A549 (cell line): Measurements from ENCODE around the gene KYNU. TPM values are rescaled to one million over a fixed set of nuclear protein-coding genes. Genes with fewer than 3 reads are reported as not detected.
A peak's percentile ranks its signal among the peaks of the same experiment; 100 is the strongest.

Experiments used
- ATOH8 ChIP-seq: fragments of 250-450 bp; sonication (Bioruptor Pico); IDR thresholded peaks from 2 replicates; pipeline ENCODE4 v1.5.0; 2020; ENCODE audit warnings: low read depth, mild to moderate bottlenecking, moderate library complexity
- CEBPB ChIP-seq, 2 experiments: fragments of >200 bp in 1 of 2; sonication (Bioruptor Twin) in 1 of 2; formaldehyde crosslinking in 1 of 2; IDR thresholded peaks; 2 replicates each; pipeline ENCODE4 v1.6.1; 2012 to 2016
- CHD2 ChIP-seq: fragments of 150-350 bp; IDR thresholded peaks from 2 replicates; pipeline ENCODE4 v1.6.1; 2014; ENCODE audit warnings: low read length; ENCODE audit not compliant: partially characterized antibody
- CHD4 ChIP-seq: fragments of 200-600 bp; sonication (generic); IDR thresholded peaks from 2 replicates; pipeline ENCODE4 v1.6.1; 2016; ENCODE audit warnings: antibody characterized with exemption, mild to moderate bottlenecking, borderline replicate concordance
- CTCF ChIP-seq: fragments of >200 bp; sonication (Bioruptor Twin); formaldehyde crosslinking; IDR thresholded peaks from 3 replicates; pipeline ENCODE4 v1.5.1; 2016
- EHF ChIP-seq: fragments of 250-450 bp; sonication (Bioruptor Pico); IDR thresholded peaks from 2 replicates; pipeline ENCODE4 v1.5.0; 2020; ENCODE audit warnings: mild to moderate bottlenecking
- EHMT2 ChIP-seq: fragments of 200-600 bp; sonication (generic); IDR thresholded peaks from 2 replicates; pipeline ENCODE4 v1.6.1; 2016; ENCODE audit warnings: antibody characterized with exemption, low read depth, mild to moderate bottlenecking, moderate library complexity
- EP300 ChIP-seq, 2 experiments: fragments of >200 bp; sonication (Bioruptor Twin); formaldehyde crosslinking; IDR thresholded peaks; 2 replicates in 1 of 2; 3 replicates in 1 of 2; pipeline ENCODE4 v1.6.1; 2016 to 2017
- ESRRA ChIP-seq: fragments of 150-350 bp; IDR thresholded peaks from 2 replicates; pipeline ENCODE4 v1.6.1; 2014; ENCODE audit warnings: mild to moderate bottlenecking, low read length, borderline replicate concordance
- FOXS1 ChIP-seq: fragments of 250-450 bp; sonication (Bioruptor Pico); IDR thresholded peaks from 2 replicates; pipeline ENCODE4 v1.5.0; 2020; ENCODE audit warnings: mild to moderate bottlenecking, moderate library complexity
- HDAC2 ChIP-seq: fragments of 200-600 bp; sonication (generic); IDR thresholded peaks from 2 replicates; pipeline ENCODE4 v1.6.1; 2016
- HOXA7 ChIP-seq: fragments of 250-450 bp; sonication (Bioruptor Pico); IDR thresholded peaks from 2 replicates; pipeline ENCODE4 v1.5.0; 2020; ENCODE audit warnings: mild to moderate bottlenecking, moderate library complexity
- HOXB13 ChIP-seq: fragments of 250-450 bp; sonication (Bioruptor Pico); IDR thresholded peaks from 2 replicates; pipeline ENCODE4 v1.5.0; 2020; ENCODE audit warnings: low read depth, mild to moderate bottlenecking, moderate library complexity
- HOXB5 ChIP-seq: fragments of 250-450 bp; sonication (Bioruptor Pico); IDR thresholded peaks from 2 replicates; pipeline ENCODE4 v1.5.0; 2020; ENCODE audit warnings: mild to moderate bottlenecking, moderate library complexity
- KDM5A ChIP-seq: fragments of 200-600 bp; sonication (generic); IDR thresholded peaks from 2 replicates; pipeline ENCODE4 v1.6.1; 2016; ENCODE audit warnings: antibody characterized with exemption, mild to moderate bottlenecking
- MAFK ChIP-seq: fragments of 450-650 bp; IDR thresholded peaks from 2 replicates; pipeline ENCODE4 v1.6.1; 2014; ENCODE audit not compliant: partially characterized antibody
- MAZ ChIP-seq: fragments of 150-350 bp; IDR thresholded peaks from 2 replicates; pipeline ENCODE4 v1.6.1; 2014; ENCODE audit warnings: antibody characterized with exemption, low read depth, low read length, borderline replicate concordance
- NPAS2 ChIP-seq: fragments of 250-450 bp; sonication (Bioruptor Pico); IDR thresholded peaks from 2 replicates; pipeline ENCODE4 v1.8.0; 2022; ENCODE audit warnings: mild to moderate bottlenecking, moderate library complexity, borderline replicate concordance
- POLR2A ChIP-seq: IDR thresholded peaks from 2 replicates; pipeline ENCODE4 v1.6.1; 2012; ENCODE audit warnings: mild to moderate bottlenecking, low read length
- RAD21 ChIP-seq, 2 experiments: fragments of >200 bp in 1 of 2; sonication (Bioruptor Twin) in 1 of 2; formaldehyde crosslinking in 1 of 2; IDR thresholded peaks in 1 of 2; conservative IDR thresholded peaks in 1 of 2; 2 replicates in 1 of 2; 3 replicates in 1 of 2; pipeline ENCODE4 v1.6.1; 2012 to 2018; ENCODE audit warnings: inconsistent platforms in 1 of 2
- RFX5 ChIP-seq: fragments of 450-650 bp; IDR thresholded peaks from 2 replicates; pipeline ENCODE4 v1.7.1; 2014; ENCODE audit warnings: antibody characterized with exemption, mild to moderate bottlenecking, moderate library complexity
- TFCP2L1 ChIP-seq: fragments of 250-450 bp; sonication (Bioruptor Pico); IDR thresholded peaks from 2 replicates; pipeline ENCODE4 v1.5.0; 2021; ENCODE audit warnings: mild to moderate bottlenecking
- USF2 ChIP-seq: fragments of 450-650 bp; IDR thresholded peaks from 2 replicates; pipeline ENCODE4 v1.6.1; 2014; ENCODE audit warnings: antibody characterized with exemption
- ZC3H11A ChIP-seq: fragments of 450-650 bp; IDR thresholded peaks from 2 replicates; pipeline ENCODE4 v1.6.1; 2014; ENCODE audit warnings: antibody characterized with exemption, mild to moderate bottlenecking
- ZSCAN20 ChIP-seq: fragments of 250-450 bp; sonication (Bioruptor Pico); IDR thresholded peaks from 2 replicates; pipeline ENCODE4 v1.8.0; 2022; ENCODE audit warnings: mild to moderate bottlenecking, moderate library complexity
- polyA plus RNA-seq, 4 experiments: library from polyadenylated mRNA; depleted of rRNA in 3 of 4; stranded (reverse); fragments of >200 nt; fragmentation: RNase III in 1 of 4; extraction: RNeasy Plus Mini Kit Qiagen cat#74134 plus additional on column Dnase treatment in 1 of 4; gene quantifications; 2 replicates in 3 of 4; 3 replicates in 1 of 4; pipeline ENCODE4 v1.2.3, GENCODE V29; 2011 to 2017
- TF ChIP-seq, protein P1 (sequence below): fragments of >200 bp; sonication (Bioruptor Twin); formaldehyde crosslinking; IDR thresholded peaks from 3 replicates; pipeline ENCODE4 v1.6.1; 2016
- TF ChIP-seq, protein P2 (sequence below): fragments of 250-450 bp; sonication (Bioruptor Pico); IDR thresholded peaks from 2 replicates; pipeline ENCODE4 v1.5.0; 2021; ENCODE audit warnings: mild to moderate bottlenecking, moderate library complexity, borderline replicate concordance
- TF ChIP-seq, protein P3 (sequence below): IDR thresholded peaks from 2 replicates; pipeline ENCODE4 v1.6.1; 2012; ENCODE audit warnings: low read depth, borderline replicate concordance
- TF ChIP-seq, protein P4 (sequence below): fragments of 150-350 bp; IDR thresholded peaks from 2 replicates; pipeline ENCODE4 v1.6.1; 2014; ENCODE audit warnings: low read depth, mild to moderate bottlenecking, low read length
- TF ChIP-seq, protein P5 (sequence below): fragments of >200 bp; sonication (Bioruptor Twin); formaldehyde crosslinking; IDR thresholded peaks from 2 replicates; pipeline ENCODE4 v1.6.1; 2016
- TF ChIP-seq, protein P6 (sequence below): fragments of 200-600 bp; sonication (generic); IDR thresholded peaks from 2 replicates; pipeline ENCODE4 v1.6.1; 2016; ENCODE audit warnings: antibody characterized with exemption, mild to moderate bottlenecking, moderate library complexity

The KYNU gene
- polyA plus RNA-seq, 2 of the 4 experiments (the other 2 are of a cell fraction), result 302 to 324 TPM

DNA sequence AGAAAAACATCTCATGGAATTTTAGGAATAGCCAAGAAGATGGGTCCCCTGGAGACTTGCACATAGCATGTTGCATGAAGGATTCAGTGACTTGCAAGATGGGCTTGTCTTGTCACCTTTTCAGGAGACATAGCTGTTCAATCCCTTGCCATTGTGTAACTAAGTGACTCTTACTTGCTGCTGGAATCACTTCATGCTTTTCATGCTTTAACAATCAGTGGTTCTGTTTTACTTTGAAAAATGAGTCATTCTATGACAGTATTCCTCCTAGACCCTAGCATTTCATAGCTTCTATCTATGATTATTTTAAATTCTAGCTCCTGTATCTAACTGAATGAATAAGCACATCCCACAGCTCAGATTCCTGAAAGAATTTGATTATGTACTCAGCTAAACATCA is 2.8 kb downstream of the KYNU start (continued):
- no peak for TF ChIP-seq RAD21 (conservative IDR thresholded peaks at IDR 0.05 in 1 of 2, IDR thresholded peaks at IDR 0.05 in 1 of 2)
- TF ChIP-seq TFCP2L1 (CRISPR knock-in tag), result no peak
- TF ChIP-seq, protein P1, sequence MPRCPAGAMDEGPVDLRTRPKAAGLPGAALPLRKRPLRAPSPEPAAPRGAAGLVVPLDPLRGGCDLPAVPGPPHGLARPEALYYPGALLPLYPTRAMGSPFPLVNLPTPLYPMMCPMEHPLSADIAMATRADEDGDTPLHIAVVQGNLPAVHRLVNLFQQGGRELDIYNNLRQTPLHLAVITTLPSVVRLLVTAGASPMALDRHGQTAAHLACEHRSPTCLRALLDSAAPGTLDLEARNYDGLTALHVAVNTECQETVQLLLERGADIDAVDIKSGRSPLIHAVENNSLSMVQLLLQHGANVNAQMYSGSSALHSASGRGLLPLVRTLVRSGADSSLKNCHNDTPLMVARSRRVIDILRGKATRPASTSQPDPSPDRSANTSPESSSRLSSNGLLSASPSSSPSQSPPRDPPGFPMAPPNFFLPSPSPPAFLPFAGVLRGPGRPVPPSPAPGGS, result 0 out of 3 replicates have a peak, but pooled peaks have one; percentile 8
- no peak for TF ChIP-seq NPAS2 (CRISPR knock-in tag)
- TF ChIP-seq CEBPB (IDR thresholded peaks at IDR 0.05), result peak; percentile 40 to 59; a peak in 3 of 4 replicates
- no peak for TF ChIP-seq POLR2A
- TF ChIP-seq, protein P2, sequence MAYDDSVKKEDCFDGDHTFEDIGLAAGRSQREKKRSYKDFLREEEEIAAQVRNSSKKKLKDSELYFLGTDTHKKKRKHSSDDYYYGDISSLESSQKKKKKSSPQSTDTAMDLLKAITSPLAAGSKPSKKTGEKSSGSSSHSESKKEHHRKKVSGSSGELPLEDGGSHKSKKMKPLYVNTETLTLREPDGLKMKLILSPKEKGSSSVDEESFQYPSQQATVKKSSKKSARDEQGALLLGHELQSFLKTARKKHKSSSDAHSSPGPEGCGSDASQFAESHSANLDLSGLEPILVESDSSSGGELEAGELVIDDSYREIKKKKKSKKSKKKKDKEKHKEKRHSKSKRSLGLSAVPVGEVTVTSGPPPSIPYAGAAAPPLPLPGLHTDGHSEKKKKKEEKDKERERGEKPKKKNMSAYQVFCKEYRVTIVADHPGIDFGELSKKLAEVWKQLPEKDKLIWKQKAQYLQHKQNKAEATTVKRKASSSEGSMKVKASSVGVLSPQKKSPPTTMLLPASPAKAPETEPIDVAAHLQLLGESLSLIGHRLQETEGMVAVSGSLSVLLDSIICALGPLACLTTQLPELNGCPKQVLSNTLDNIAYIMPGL, result no peak
- TF ChIP-seq, protein P3, sequence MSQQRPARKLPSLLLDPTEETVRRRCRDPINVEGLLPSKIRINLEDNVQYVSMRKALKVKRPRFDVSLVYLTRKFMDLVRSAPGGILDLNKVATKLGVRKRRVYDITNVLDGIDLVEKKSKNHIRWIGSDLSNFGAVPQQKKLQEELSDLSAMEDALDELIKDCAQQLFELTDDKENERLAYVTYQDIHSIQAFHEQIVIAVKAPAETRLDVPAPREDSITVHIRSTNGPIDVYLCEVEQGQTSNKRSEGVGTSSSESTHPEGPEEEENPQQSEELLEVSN, result no peak
- TF ChIP-seq HOXB5 (CRISPR knock-in tag), result no peak
- no peak for TF ChIP-seq ESRRA
- peak; percentile 13 for TF ChIP-seq MAFK
- TF ChIP-seq KDM5A, result no peak
- TF ChIP-seq ATOH8, result no peak
- no peak for TF ChIP-seq HOXB13 (CRISPR knock-in tag)
- TF ChIP-seq, protein P4, sequence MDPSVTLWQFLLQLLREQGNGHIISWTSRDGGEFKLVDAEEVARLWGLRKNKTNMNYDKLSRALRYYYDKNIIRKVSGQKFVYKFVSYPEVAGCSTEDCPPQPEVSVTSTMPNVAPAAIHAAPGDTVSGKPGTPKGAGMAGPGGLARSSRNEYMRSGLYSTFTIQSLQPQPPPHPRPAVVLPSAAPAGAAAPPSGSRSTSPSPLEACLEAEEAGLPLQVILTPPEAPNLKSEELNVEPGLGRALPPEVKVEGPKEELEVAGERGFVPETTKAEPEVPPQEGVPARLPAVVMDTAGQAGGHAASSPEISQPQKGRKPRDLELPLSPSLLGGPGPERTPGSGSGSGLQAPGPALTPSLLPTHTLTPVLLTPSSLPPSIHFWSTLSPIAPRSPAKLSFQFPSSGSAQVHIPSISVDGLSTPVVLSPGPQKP, result no peak
- TF ChIP-seq, protein P5, sequence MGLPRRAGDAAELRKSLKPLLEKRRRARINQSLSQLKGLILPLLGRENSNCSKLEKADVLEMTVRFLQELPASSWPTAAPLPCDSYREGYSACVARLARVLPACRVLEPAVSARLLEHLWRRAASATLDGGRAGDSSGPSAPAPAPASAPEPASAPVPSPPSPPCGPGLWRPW, result no peak
- TF ChIP-seq, protein P6, sequence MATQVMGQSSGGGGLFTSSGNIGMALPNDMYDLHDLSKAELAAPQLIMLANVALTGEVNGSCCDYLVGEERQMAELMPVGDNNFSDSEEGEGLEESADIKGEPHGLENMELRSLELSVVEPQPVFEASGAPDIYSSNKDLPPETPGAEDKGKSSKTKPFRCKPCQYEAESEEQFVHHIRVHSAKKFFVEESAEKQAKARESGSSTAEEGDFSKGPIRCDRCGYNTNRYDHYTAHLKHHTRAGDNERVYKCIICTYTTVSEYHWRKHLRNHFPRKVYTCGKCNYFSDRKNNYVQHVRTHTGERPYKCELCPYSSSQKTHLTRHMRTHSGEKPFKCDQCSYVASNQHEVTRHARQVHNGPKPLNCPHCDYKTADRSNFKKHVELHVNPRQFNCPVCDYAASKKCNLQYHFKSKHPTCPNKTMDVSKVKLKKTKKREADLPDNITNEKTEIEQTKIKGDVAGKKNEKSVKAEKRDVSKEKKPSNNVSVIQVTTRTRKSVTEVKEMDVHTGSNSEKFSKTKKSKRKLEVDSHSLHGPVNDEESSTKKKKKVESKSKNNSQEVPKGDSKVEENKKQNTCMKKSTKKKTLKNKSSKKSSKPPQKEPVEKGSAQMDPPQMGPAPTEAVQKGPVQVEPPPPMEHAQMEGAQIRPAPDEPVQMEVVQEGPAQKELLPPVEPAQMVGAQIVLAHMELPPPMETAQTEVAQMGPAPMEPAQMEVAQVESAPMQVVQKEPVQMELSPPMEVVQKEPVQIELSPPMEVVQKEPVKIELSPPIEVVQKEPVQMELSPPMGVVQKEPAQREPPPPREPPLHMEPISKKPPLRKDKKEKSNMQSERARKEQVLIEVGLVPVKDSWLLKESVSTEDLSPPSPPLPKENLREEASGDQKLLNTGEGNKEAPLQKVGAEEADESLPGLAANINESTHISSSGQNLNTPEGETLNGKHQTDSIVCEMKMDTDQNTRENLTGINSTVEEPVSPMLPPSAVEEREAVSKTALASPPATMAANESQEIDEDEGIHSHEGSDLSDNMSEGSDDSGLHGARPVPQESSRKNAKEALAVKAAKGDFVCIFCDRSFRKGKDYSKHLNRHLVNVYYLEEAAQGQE, result no peak
- TF ChIP-seq CTCF, result no peak
- TF ChIP-seq HDAC2, result no peak
- TF ChIP-seq CHD2, result no peak
- TF ChIP-seq EHF (CRISPR knock-in tag), result no peak
- no peak for TF ChIP-seq HOXA7 (CRISPR knock-in tag)
- no peak for TF ChIP-seq CHD4
- no peak for TF ChIP-seq ZSCAN20 (CRISPR knock-in tag)
- TF ChIP-seq FOXS1, result no peak
- TF ChIP-seq EHMT2, result no peak
- no peak for TF ChIP-seq EP300 (IDR thresholded peaks at IDR 0.05)
- no peak for TF ChIP-seq RFX5
- TF ChIP-seq ZC3H11A, result no peak
- TF ChIP-seq MAZ, result no peak
- TF ChIP-seq USF2, result no peak
